ENCODE data around the gene MAP2K3.
"Not testable (repeated sequence)": the region's sequence is repeated elsewhere in the genome, so short reads cannot be mapped to it uniquely, and the experiment has no call there.

- TF ChIP-seq, protein P1, sequence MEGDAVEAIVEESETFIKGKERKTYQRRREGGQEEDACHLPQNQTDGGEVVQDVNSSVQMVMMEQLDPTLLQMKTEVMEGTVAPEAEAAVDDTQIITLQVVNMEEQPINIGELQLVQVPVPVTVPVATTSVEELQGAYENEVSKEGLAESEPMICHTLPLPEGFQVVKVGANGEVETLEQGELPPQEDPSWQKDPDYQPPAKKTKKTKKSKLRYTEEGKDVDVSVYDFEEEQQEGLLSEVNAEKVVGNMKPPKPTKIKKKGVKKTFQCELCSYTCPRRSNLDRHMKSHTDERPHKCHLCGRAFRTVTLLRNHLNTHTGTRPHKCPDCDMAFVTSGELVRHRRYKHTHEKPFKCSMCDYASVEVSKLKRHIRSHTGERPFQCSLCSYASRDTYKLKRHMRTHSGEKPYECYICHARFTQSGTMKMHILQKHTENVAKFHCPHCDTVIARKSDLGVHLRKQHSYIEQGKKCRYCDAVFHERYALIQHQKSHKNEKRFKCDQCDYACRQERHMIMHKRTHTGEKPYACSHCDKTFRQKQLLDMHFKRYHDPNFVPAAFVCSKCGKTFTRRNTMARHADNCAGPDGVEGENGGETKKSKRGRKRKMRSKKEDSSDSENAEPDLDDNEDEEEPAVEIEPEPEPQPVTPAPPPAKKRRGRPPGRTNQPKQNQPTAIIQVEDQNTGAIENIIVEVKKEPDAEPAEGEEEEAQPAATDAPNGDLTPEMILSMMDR (IDR thresholded peaks at IDR 0.05): not testable (repeated sequence)
- TF ChIP-seq EZH2phosphoT487, EZH2 (IDR thresholded peaks at IDR 0.05): not testable (repeated sequence)
Measured at GRCh38 chr17:21346651-21347250, 62.2 kb downstream of the MAP2K3 start.
